C4-2B (cell line): ENCODE measurements around the gene SEMA4D.

Experiments used
- H3K27ac ChIP-seq: fragments of 450-650 bp; 2 replicates; pipeline ENCODE4 v1.5.1; 2017
- ZFX ChIP-seq: fragments of 450-650 bp; IDR thresholded peaks from 2 replicates; pipeline ENCODE4 v1.6.1; 2017
- TF ChIP-seq, protein P1 (sequence below): fragments of 450-650 bp; conservative IDR thresholded peaks from 2 replicates; pipeline ENCODE4 v1.5.1; 2017; ENCODE audit warnings: mild to moderate bottlenecking

Gene SEMA4D

DNA sequence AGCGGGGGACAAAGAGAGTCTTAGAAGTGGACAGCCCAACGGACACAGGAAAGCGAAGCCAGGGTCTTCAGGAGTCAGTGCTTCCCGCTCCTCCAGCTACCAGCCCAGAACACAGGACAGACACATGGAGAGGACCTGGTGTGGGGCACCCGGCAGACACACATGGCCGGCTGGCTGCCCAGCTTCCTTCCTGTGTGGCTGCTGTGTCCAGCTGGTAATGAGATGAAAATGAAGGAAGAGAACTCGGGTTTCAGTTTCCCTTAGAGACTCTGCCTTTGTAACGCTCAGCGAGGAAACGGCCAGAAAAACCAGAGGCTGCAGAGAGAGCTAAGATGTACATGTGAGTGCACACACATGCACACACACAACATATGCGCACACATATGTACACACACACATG is 92.1 kb downstream of the SEMA4D start:
- H3K27ac ChIP-seq, result no peak overlapping the region
- no peak for TF ChIP-seq ZFX
- TF ChIP-seq, protein P1, sequence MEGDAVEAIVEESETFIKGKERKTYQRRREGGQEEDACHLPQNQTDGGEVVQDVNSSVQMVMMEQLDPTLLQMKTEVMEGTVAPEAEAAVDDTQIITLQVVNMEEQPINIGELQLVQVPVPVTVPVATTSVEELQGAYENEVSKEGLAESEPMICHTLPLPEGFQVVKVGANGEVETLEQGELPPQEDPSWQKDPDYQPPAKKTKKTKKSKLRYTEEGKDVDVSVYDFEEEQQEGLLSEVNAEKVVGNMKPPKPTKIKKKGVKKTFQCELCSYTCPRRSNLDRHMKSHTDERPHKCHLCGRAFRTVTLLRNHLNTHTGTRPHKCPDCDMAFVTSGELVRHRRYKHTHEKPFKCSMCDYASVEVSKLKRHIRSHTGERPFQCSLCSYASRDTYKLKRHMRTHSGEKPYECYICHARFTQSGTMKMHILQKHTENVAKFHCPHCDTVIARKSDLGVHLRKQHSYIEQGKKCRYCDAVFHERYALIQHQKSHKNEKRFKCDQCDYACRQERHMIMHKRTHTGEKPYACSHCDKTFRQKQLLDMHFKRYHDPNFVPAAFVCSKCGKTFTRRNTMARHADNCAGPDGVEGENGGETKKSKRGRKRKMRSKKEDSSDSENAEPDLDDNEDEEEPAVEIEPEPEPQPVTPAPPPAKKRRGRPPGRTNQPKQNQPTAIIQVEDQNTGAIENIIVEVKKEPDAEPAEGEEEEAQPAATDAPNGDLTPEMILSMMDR, result no peak

DNA sequence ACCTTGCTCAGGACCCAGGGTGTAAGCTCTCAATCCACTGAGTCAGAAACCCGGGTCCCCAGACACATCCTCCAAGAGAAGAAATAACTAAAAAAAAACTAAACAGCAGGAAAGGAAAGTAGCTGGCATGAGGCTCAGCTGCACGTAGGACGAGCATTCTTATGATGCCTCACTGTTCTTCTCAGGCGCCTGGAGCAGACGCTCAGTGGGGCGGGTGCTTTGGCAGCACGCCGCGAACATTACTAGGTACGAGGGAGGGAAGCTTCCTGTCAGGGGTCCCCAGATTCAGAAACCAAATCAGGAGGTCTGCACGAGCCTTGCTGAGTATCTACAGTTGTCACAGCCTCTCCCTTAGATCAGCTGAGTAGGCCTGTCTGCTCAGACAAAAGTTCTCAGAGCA is 93.8 kb downstream of the SEMA4D start:
- no peak overlapping the region for H3K27ac ChIP-seq
- no peak for TF ChIP-seq ZFX
- TF ChIP-seq, protein P1, result no peak

DNA sequence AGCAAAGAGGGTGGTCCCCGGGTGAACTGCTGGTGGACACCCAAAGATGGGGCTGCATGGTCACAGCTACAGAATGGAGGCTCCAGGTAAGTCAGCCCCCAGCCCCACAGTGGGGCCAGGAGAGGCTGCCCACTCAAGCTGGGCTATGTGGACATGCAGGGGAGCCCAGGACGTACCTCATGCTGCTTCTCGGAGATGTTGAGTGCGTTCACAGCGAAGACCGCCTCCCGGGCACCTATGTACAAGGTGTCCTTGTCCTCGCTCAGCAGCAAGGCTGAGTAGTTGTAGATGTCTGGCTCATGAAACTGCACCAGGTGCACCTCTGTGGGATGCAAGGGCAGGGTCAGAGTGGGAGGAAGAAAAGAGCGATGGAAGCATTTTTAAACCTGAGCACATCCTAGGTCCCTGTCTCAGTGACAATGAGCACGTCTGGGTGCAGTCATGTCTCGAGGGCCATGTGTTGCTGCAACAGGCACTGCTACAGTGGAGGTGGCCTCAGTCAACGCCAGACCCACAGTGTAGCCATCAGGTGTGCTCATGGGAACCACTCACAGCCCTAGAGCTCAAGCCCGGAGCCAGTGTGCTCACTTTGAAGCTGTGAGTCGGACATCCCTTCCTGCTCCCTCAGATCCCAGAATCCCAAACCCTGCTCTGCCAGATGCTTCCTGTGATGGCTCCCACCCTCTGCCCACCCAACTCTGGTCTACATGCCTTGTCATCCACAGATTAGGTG is 95.1 kb downstream of the SEMA4D start:
- TF ChIP-seq, protein P1, result no peak
- TF ChIP-seq ZFX, result no peak
- H3K27ac ChIP-seq, result no peak overlapping the region

DNA sequence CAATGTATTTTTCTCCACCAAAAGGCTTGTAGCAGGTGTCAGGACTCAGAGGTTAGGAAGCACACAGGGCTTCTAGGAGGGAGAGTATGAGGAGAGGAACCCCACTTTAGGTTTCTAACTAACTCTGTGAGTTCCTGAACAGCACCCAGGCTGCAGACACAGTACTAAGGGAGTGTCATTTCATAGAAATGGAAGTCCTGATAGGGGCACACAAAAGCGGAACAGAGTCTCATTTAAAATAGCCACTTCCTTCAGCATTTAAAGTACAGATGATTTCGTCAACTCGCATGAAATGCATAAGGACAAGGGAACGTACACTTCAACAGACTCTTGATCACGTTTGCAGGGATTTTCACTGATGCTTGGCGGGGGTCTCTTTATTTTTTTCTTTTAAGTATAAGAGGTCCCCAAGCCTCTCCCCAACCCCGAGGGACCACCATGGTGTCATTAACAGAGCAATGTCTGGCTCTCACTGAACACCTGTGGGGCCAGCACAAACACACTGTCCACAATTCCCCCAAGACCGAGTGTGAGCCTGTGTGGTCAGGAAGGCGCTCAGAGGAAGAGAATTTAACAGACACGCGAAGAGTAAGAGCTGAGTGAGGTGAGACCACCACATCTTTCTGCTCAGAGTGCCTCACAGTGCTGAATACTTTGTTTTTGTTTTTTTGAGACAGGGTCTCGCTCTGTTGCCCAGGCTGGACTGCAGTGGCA is 97.4 kb downstream of the SEMA4D start:
- H3K27ac ChIP-seq, result no peak overlapping the region

DNA sequence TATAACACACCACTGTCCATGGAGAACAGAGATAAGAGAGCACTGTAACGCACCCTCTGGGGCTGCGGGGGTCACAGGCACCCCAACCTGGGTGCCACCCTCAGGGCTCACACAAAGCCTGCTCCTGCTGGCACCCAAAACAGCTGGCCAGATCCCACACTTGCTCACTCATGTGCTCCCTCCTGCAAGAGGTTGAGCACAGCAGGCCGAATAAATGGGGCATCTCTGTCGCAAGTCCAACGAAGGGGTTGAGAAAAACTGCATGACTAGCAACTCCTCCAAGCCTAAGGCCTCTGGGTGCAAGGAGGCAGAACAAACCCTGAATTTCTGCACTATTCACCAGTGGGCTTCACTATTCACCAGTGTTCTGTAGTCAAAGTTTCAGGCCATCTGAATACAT is 99.3 kb downstream of the SEMA4D start:
- H3K27ac ChIP-seq, result no peak overlapping the region

More for the DNA sequence above, 97.4 kb downstream of the SEMA4D start:
- TF ChIP-seq, protein P1, result no peak

DNA sequence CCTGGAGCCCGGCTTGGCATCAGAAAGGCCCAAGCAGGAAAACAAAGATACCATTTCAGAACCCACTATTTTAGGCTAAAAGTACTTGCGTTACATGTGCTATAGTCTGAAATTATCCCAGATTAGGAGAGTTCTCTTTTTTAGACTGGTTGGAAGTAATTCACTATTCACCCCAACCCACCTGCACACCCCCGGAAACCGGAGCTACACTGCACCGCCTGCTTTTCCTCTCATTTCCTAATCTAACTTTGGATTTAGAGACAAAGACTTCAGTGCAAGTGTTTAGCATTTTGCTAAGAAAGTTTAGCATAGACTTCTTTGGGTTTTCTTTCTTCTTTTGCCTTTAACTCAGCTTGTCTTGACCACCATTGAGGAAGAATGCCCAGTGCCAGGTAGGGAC is 100.4 kb downstream of the SEMA4D start:
- no peak overlapping the region for H3K27ac ChIP-seq
- no peak for TF ChIP-seq ZFX
- TF ChIP-seq, protein P1, result no peak

More for the DNA sequence above, 99.3 kb downstream of the SEMA4D start:
- no peak for TF ChIP-seq ZFX
- TF ChIP-seq, protein P1, result no peak
